ENCODE measurements around the gene EPDR1.

EPDR1 gene

DNA sequence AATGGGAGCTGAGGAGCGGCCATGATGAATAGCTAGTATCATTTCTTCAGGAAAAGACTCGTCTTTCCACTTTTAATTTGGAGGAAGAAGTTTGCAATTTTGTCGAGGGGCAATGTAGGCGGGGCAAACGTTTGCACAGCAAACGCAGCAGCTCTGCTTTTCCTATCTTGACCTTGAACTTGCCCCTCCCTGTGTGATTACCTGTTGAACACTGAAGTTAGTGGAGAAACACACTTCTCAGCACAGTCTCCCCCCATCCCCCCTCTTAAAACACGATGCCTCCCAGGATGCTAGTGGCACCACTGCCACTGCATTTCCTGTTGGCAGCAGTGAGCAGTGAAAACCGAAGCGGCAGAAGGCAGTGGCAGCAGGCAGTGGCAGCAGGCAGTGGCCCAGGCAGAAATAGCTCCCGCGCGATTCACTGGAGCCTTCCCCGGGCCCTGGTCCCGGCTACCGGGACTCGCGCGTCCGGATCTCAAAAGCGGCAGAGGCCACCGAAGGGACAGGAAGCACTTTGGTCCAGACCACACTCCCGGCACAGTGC lies at the start of gene EPDR1:
TSS of gene EPDR1 (plus strand) at position 336 of the 544 bp plus-strand sequence. CDS start 300 bp downstream, outside the sequence.
- no peak for DNase-seq

DNA sequence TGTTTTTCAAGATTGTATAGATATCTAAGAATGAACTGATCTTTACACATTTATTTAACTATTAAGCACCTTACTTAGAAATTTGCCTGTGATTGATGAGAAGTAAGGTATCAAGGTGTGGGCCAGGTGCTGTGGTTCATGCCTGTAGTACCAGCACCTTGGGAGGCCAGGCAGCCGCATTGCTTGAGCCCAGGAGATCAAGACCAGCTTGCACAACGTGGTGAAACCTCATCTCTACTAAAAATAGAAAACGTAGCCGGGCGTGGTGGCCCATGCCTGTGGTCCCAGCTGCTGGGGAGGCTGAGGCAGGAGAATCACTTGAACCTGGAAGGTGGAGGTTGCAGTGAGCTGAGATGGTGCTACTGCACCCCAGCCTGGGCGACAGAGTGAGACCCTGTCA lies 38.4 kb upstream of the EPDR1 start:
- DNase-seq, result no peak

DNA sequence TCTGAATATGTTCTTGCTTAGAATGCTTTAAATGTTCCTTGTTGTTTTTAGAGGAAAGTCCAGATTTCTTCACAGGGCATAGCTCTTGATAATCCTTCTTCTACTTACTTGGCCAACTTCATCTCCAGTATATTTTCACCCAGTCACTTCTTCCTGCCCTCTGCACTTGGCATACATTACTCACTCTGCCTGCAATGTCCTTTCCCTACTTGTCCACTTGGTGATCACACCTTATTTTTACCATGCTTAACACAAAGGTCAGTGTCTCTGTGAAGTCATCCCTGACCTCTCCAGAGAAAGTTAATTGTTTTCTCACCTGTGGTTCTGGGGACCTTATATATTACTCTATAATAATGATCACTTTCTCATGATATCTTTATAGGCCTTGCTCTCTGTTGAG lies 27.1 kb upstream of the EPDR1 start:
- DNase-seq, result no peak

DNA sequence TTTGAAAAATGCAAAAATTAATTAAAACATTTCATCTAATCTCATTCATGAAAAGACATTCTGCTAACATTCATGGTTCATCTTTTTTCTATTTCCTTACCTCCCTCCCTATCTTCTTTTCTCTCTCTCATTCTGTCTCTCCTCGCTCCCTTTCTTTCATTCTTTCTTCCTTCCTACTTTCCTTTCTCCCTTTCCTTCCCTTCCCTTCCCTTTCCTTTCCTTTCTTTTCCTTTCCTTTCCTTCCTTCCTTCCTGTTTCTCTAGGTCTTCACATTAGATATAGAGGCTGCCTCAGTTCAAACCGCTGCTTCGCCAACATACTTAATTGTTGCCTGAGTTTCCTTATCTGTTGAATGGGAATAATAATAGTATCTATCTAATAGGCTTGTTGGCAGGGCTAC lies 25.8 kb upstream of the EPDR1 start:
- no peak for DNase-seq

DNA sequence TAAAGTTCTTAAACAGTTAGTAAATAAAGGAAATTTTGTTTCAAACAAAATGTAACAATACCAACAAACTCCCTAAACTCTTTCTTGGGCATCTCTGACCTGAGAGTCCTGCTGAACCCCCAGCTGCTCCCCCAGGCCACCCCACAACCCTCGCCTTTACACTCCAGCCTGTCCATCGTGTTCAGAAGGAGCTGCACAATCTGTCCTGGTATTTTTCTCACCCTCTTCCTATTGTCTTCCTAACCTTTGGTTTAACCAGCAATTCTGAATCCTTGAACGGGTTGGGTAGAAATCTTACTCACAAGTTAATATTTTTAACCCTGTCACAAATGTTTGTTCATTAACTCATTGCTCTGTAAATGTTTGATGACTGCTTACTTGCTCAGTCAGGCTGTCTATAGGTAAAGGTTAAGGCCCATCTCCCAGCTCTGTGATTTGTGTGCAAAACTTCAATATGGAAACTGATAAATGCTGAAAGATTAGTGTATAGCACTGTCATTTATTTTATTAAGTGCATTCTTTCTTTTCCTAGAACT lies 20.7 kb upstream of the EPDR1 start:
- no peak for DNase-seq

DNA sequence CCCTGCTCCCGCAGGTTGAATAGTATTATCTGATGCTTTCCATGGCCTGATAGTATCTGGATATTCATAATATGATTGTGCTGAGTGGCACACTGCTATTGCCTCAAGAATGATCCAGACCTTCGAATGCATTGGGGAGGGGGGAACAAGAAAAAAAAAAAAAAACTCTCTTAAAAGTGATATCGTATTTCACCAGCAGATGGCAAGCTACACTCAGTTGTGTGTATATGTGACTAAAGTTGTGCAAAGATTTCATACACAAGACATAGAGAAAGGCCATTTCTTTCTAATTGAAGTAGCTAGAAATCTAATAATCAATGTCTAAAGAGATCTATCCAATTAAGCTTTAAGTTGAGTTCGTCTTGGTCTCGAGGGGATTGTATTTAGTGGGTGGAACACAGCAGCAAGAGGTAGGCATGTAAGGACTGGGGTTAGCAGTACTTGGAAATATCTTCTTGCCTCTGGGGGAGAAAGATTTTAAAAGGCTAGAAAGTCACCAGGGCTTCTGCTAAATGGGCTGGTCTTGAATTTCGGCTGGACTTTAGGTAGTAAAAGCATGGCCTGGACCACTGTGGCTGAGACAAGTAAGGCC lies 19.1 kb upstream of the EPDR1 start:
- no peak for DNase-seq

DNA sequence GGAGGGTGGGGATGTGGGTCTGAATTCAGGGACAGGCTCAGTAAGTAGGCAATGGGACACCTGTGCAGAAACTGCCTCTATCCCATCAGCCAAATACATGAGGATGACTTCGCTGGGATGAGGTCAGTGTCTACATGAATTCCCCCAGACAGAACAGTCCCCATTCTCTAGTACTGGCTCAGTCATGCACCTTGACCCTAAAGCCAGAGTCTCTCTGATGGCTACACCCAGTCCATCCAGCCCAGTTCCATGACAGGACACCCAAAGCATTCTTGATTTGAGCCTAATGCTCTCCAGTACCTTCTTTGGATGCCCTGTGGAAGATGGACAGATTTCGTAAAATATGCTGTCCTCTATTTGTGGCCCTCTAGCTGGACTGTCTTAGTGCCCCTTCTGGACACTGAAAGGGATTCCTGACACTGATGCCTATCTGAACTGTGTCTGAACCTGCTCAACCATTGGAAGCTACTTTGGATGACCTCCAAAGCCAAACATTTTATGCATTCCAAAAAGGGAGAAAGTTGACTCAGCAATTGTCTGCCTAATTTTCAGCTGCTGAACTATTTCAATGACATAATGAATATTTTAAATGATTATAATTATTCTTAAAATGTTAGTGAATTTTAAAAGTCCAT lies 18.4 kb upstream of the EPDR1 start:
- DNase-seq, result no peak

DNA sequence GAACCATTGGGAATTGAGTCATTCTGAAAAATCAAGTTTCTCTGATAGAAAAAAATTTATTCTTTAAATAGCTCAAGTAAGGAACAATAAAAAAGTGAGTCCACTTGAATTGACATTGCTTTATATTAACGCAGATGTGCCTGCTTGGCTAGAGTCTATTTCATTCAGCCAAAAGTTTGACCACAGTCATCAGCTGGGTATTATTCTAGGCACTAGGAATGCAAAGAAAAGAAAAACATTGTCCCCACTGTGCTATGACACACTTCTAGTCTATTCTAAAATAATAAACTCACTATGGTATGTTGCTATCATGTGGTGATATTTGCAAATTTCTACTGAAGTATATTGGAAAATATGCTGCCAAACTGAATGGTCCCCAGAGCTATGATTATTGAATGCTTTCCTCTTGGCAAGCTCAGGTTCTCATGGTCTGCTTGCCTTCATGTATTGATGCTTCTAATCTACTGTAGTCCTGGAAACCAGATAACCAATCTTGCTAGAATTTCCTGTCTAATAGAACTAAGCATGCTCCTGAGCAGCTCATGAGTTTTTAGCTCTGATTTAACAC lies 12.1 kb upstream of the EPDR1 start:
- DNase-seq, result no peak

DNA sequence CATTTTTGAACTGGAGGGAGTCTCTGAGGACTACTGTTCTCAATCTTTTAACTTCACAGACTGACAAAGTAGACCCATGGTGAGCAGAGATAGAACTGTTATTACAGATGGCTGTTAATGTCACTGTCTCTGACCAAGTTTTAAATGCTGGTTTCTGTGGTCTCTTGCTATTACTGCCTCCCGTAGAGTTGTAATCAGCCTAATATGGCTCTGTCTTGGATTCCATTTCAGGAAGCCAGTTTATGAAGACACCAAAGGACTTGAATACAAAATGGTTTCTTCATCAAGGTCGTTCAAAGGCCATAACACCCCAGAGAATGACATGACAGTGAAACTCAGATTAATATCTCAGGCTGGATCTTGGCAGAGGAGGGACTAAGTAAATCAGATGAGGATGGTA lies 7.7 kb upstream of the EPDR1 start:
- DNase-seq, result no peak

DNA sequence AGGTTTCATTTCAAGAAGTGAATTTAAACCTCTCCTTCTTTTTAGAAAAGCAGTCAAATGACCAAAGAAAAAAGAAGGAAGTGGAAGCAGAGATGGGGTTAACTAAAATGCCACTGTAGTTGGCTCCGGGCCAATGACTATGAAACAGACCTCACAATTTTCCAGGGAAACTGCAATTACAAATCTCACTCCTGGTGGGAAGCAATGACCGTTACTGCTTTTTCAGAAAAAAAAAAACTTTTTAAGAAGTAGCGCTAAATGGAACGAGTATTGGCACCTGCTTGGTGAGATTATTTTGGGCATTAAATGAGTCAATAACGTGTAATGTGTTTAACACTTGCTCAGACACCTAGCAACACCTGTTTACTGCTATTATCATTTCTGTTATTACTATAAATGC lies 5.0 kb upstream of the EPDR1 start:
- no peak for DNase-seq

DNA sequence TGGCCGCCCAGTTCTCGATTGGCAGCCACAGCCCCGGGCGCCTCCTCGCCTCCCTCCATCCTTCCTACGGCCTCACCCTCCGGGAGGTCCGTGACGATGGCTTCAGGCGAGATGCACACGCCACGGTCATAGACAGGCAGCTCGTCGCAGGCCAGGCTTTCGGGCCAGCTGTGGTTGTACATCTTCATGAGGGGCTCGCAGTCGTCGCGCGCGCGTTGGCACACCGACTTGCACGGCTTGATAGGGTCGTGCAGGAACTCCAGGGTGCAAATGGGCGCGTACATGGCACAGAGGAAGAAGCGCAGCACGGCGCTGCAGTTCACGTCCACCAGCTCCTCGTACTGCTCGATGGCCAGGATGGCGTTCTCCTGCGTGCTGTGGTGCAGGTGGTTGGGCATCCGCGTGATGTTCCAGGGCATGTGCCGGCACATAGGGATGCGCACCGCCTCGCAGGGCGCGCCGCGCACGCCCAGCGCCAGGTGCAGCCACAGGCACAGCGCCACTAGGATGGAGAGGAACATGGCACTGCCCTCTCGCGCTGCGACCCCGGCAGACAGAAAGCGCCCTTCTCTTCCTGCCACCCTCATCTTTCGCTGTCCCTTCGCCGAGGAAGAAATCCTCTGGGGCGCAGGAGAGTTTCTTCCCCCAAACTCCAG lies 4.3 kb upstream of the EPDR1 start:
- DNase-seq, result no peak

DNA sequence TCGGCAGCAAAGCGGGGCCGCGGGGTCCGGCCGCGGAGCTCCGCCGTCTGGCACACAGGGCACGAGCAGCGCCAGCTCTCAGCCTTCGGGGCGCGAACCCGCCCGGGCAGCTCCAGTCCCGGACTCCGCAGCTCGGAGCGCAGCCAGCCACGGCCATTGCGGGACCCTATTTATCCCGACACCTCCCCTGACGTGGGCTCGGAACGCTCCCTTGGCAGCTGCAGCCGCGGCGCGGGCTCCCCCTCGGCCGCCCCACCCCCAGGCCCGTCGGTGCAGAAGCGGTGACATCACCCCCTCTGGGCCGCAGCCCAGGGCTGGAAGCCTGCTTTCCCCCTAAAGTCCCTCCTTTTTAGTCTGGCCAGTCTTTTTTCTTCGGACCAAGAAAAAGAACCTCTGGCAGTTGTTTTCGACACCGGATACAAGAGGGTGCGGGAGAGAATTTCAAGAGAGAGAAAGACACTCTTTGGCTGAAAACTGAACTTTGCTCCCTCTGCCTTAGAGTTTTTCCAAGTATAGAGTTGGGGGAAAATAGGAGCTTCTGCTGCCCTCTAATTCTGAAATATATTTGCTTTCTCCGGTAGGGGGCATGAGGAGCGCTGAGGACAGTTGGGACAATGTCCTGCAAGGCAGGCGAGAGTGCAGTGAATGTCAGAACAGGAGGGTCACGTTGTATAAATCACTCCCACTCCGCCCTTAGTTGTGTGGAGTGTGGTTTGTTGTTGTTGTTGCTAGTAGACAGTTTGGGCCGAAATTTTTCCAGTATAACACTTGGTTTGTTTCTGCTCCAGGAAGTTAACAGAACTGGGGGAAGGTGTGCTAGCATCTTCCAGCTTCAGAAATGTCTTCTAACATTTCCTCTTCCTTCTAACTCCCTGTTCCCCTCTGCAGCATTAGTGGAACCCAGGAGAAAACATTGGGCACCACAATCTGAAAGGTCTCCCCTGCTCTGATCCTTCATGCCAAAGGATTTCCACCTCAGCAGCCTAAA lies 3.5 kb upstream of the EPDR1 start, which contains the start of gene SFRP4:
TSS of gene SFRP4 (minus strand) at position 145 of the 988 bp plus-strand sequence. CDS start 280 bp downstream, outside the sequence.
- DNase-seq, result no peak

DNA sequence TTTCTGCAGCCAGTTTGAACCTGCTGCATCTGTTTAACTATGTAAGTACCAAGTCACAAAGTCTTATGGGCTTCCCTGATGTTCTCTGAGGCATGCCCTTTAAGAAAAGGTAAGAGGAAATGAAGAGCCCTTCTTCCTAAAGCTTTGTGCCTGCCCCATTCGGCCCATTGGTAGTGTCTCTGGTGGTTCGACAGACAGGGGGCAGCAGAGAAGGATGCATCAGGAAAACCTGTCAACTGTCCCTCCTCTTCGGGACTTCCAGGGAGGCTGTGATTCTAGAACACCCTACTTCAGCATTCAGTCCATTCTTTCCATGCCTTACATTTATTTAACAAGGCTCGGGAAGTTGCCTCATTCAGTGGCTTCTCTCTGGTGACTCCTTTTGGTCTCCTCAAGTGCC lies 1.9 kb upstream of the EPDR1 start:
- no peak for DNase-seq

DNA sequence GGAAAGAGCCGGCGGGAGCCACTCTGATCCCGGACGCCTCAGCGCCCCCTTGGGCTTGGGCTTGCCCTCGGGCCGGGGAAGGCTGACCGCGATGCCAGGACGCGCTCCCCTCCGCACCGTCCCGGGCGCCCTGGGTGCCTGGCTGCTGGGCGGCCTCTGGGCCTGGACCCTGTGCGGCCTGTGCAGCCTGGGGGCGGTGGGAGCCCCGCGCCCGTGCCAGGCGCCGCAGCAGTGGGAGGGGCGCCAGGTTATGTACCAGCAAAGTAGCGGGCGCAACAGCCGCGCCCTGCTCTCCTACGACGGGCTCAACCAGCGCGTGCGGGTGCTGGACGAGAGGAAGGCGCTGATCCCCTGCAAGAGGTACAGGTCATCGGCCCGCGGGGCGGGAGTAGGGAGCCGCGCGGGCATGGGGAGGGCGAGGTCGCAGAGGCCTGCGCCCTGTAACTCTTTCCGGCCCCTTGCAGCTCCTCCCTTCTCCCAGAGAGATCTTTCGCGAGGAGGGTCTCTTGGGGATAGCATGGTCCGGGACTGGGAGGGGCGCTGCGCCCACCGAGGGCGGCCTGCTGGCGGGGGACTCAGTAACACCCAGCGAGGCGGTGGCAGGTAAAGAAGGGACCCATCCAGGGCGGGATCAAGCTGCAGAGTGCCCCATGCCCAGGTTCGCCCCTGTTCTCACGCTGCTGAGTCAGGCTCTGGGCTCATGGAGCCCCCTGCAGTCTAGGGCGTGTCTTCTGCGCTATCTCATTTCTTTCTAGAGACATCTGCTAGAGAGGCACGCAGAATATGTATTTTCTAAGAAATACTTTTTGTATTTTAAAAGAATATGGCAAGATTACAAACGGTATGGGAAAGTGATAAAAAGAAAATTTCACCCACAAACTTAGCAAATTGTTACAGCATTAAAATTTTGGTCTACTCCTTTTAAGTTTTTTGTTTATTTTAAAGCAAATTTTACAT lies 687 bp downstream of the EPDR1 start:
- no peak for DNase-seq

DNA sequence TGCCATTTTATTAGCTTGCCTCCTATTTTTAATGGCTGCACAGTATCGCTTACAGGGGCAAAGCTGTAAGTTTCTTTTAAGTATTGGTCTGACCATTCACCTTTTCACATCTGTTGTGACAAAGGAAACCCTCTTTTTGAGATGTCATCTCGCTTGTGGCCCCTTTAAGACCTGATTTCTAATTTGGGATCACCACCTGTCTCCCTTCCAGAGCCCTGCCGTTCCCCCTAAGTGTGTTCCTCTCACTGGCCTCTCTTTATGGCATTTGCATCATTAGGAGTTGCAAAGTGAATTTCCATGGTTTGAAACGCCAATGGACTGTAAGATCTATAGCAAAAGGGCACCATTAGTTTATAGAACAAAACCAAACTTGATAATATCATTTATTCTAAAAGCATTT lies 1.4 kb downstream of the EPDR1 start:
- no peak for DNase-seq

DNA sequence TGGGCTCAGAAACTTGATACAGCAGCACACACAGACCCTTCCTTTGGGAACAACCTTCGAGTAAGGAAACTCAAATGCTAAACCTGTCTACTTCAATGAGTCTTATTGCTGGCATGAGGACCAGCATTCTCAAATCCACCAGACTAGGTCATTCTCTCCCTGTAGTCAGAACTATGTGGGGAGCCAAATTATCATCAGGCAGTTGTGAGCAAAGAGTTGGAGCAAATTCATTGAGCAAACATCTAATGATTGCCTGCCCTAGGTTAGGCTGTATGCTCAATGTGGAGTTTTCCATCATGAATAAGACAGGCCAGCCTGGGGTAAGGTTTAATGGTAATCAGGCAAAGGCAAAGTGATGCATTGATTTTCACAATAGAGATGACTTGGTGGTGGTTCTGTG lies 3.6 kb downstream of the EPDR1 start:
- DNase-seq, result no peak

DNA sequence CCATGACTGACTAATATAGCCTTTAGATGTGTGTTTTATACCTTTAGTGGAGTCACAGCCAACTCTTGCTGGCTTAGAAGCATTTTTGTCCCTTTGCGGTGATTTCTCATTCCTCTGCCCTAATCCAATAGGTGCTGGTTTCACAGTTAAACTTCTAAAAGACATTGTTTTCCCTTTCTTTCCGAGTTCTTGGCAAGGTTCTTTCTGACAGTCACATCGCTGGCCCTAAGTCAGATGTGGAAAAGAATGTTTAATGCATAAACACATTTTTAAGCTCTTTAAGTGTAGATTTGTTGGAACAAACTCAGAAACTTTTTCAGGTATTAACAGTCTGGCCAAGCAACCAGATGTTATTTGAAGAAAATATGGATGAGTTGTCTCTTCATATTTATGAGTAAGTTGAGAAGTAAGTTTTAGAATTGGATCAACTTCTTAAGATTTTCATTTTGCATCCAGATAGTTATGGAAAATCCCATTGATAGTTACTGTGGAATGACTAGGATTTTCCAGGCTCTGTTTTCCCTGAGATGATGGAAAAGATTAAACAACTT lies 4.1 kb downstream of the EPDR1 start:
- no peak for DNase-seq

DNA sequence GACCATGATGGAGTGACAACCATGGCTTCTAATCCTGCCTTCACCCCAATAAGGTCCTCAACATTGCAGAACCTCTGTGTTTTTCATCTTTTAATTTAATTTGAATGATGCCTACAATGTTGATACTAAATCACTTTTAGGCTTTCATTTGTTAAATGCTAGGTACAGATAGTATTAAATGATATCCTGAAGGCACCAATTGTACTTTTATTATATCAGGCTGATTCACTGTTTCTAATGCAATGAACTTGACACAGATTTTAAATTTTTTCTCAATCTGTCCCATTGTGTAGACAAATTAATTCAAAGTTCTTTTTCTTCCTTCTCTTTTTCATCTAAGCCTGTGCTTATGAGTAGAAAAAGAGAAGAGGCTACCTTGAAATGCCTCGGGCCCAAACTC lies 5.2 kb downstream of the EPDR1 start:
- no peak for DNase-seq

DNA sequence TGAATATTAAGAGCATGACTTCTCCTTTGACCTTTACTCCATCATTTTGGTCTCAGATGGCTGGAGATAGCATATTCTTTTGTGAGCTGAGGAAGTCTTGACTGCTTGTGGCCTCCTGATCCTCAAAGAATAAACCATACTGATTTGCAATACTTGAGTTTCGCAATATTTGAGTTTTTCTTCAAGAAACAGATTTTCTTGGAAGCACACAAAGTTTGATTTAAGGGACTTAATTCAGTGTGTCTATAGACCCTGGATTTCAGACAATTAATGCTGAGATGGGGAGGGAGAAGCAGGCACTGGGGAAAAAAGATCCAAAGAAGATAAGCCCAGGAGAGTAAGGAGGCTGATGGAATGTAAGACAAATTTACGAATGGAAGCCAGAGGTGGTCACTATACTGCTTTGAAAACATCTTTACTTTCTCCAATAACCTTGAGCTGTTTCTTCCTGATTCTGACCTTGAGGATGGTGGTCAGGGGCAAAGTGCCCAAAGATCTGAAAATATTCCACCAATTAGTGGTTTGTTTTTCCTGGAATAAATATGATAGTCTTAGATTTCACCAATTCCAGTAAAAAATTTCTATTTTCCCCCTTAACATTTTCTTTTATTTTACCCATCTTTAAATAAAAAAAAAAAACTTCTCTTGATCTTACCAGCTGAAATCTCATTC lies 7.5 kb downstream of the EPDR1 start:
- DNase-seq, result no peak

DNA sequence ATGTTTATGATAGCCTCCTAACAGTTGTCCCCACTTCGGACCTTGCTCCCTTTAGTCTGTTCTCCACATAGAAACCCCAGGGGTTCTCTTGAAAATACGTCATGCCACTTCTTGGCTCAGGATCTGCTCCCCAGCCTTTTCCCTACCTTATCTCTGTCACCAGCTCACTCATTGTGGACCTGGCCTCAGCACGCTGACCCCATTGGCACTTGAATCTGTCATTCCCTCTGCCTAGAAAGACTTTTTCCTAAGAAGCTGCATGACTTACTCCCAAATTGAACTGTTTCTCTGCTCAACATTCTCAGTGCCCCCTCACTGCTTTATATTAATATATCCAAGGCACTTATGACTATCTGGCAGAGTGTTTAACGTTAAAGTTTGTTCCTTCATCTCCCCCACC lies 8.4 kb downstream of the EPDR1 start:
- DNase-seq, result no peak
